HG02763 (cell line): ENCODE data around the gene CELF4.

Source experiments
- ATAC-seq: cut with Tn5 transposase; IDR thresholded peaks from one replicate; pipeline ENCODE4 v1.9.1; 2021; ENCODE audit warnings: mild to moderate bottlenecking, moderate library complexity; ENCODE audit not compliant: unreplicated experiment

The CELF4 gene

DNA sequence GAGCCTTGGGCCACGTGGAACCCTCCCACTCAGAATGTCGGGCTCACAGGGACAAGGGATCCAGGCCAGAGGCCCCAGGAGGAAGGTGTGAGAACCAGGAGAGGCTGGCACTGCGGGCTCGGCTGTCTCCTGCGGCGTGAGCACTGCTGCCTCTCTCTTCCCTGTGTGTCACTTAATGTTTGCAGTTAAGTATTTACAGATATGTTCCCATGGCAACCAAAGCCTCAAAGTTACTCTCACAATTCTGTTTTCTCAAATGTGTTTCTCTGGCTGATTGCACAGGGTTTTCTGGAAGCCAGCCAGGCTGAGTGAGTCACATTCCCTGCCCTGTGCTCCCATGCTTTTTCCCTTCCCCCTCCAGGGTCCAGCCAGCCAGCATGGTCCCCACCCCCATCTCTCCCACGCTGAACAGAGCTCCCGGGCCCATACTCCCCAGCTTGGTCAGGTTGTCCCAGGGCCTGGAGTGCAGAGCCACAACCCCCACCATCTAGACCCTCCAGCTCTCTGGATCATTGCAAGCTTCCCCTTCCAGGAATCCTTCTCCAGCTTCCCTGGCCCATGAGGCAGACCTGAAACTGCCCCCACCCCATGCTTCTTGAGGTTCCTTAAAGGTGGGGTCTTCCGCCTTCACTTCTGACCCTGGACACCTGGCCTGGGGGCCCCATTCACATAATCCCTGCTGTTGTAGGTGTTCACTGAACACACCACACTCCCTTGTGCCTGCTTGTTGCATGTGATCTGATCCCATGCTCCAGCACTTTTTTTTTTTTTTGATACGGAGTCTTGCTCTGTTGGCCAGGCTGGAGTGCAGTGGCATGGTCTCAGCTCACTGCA lies 265.9 kb downstream of the CELF4 start:
- peak; percentile 55 for ATAC-seq

GRCh38 chr18:37298816-37299215 lies 266.8 kb downstream of the CELF4 start:
- ATAC-seq: no peak

DNA sequence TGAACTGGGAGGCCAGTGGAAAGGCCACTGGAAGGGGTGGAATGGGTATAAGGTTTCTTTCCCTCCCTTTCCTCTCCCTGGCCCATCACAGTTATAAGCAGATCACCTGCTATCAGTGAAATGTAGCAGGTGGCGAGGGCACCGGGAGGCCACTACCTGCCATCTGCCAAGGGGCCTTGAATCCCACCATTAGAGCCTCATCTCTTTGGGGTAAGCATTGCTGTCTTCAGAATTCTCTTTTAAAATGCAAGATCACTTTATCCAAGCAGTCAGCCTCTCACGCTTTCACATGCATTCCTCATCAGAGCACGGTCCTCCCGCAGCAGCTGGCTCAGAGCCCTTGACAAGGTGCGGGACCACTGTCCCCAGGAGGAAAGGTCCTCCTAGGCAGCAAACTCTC lies 268.5 kb downstream of the CELF4 start:
- ATAC-seq: no peak

DNA sequence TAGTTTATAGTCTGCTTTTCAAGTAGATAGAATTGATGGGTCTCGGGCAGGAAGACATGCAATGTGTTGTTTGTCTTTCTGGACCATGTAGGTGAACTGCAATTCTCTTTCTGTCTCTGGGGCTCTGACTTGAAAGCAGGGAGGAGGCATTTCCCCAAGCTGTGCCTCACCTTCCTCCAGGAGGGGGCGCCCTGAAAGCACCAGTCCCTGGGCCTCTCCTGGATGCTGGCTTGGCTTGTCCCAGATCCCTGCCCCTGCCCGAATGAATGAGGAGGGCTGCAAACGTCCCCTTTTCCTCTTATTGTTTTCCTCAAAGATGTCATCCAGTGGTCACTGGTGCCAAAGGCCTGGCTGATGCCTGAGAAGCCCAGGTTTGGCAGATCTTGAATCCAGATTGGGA lies 270.6 kb downstream of the CELF4 start:
- no peak for ATAC-seq

DNA sequence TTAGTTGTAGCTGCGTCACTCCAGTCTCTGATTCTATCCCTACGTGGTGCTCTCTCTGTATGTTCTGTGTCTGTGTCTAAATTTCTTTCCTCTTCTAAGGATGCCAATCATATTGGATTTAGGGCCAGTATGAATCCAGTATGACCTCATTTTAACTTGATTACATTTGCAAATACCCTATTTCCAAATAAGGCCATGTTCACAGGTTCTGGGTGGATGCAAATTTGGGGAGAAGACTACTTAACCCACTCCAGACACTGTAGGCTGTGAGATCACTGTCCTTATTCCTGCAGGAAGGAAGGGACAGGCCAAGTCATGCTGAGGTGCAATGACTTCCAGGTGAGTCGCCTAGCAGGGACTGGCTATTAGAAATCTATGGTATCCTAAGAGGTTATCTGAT lies 272.2 kb downstream of the CELF4 start:
- ATAC-seq: no peak

GRCh38 chr18:37289423-37289822 lies 276.2 kb downstream of the CELF4 start:
- ATAC-seq: no peak

GRCh38 chr18:37287601-37288000 lies 278.0 kb downstream of the CELF4 start:
- no peak for ATAC-seq

DNA sequence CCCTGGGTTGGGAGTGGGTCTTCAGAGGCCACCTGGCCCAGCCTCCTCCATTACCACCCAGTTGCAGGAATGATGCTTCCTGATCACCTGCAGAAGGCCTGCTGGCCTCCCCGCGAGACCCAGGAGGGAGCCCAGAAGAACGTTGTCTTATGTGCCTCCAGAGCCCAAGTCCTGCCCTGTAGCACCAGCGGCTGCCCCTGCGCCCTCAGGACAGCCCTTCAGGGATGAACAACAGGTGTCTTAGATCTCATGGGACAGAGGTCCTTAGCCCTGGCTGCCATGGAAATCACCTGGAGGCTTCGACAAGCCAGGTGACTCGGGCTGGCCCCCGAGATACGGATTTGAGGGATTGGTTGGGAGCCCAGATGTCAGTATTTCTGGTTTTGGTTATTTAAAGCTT lies 278.8 kb downstream of the CELF4 start:
- ATAC-seq: no peak

DNA sequence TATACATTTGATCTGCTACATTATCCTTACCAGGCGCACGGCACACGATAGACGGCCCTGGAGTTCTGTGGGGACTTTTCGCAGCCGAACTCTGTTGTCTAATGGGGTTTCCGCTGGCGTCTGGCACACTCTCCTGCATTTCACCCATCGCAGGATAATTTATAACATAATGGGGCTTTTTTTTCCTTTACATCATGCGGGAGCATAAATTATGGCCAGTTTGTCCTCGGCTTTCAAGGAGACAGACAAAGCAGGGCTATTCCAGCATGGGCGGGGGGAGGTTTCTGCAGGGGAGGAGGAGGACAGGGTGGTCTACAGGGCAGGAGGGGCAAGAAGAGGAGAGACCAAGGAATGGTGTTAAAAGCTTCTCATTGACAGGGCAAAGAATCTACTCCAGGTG lies 279.8 kb downstream of the CELF4 start:
- ATAC-seq: no peak

- no peak for ATAC-seq
These were observed 281.3 kb downstream of the CELF4 start for GRCh38 chr18:37284260-37284659.

DNA sequence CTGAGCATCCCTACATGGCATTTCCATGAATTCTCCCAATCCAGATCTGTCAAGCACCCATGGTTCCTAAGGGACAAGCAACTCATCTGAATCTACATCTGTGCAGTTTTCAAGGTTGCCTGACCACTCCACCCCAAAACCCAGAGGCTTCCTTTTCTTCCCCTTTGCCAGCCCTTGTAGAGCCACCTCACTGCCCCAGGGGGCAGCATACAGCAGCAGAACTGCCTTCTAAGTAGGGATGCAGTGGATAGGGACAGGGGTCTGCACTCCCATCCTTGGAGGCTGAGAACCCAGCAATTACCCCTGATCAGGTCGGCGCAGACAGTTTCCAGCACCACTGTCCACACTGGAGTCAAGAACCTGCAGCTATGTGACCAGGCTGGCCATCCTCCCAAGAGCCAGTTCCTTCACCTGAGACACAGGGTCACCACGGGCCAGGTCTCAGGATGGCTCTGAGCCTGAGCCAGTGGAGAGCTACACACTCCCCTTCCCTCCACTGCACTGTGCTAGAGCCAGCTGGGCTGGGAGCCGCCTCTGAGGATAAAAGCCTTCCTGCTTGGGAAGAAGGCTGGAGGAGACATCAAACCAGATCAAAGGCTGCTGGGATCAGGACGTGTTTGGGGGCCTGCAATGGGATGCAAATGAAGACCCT lies 283.1 kb downstream of the CELF4 start:
- no peak for ATAC-seq

- ATAC-seq: no peak
These were observed 284.8 kb downstream of the CELF4 start for GRCh38 chr18:37280701-37281393.

DNA sequence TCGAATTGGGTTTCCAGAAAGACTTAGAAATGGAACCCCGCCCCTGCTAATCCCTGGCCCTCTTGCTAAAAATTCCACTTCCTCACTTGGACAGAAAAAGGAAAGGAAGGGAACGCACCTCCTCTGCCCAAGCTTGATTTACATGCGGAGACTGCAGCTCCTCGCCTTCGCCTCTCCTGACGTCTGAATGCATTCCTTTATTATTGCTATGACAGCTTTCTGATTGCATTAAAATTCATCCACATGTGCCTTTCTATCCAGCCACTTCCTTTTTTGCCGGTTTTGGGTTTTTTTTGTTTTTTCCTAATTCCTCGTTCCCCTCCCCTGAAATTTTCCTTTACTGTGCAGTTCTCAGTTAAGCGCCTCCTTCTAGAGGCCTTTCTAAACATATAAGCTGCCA lies 287.8 kb downstream of the CELF4 start:
- ATAC-seq: no peak

DNA sequence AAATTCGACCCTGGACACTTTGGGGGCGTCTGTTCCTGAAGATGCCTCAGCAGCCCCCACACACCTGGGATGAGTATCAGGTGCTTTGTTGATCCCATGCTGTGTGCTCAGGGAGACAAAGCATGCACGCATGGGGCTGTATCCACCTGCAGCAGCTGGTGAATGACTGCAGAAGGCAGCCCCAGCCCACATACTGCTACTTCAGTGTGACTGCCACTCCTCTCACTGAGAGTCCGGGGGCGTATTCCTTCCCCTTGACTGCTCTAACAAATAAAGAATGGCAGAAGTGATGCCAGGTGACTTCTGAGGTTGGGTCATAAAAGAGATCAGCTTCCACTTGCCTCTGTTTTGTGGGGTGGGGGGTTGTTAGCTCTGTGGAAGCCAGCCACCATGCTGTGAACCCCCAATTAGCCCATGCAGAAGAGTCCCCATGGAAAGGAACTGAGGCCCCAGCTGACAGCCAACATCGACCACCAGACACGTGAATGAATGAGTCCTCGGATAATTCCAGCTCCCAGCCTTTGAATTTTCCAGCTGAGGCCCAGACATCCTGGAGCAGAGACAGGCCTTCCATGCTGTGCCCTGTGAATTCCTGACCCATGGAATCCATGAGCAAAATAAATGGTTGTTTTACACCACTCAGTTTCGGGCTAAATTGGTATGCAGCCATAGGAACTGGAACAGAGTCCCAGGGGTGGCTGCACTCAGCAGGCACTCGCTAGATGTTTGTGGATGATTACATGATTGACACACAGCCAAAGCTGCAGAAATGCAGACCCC lies 289.3 kb downstream of the CELF4 start:
- no peak for ATAC-seq

DNA sequence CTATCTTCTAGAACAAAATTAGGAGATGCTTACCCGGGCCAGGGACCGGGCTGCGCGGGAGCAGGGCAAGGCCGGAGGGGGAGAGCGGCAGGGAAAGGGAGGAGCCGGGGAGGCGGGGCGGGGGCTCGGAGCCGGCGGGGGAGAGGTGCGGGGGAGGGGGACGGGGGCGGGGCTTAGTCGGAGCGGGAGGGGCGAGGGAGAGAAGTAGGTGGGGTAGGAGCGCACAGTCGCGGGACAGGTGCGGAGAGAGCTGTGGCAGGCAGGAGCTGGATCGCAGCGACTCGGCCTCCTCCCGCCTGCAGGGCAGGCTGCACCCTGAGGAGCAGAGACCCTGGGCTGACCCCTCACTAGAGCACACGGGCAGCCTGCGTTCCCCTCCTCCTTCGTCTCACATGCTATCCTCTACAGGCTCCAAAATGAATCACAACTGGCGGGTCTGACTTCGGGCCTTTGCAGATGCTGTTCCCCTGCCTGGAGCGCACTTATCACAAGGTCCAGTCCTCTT lies 290.3 kb downstream of the CELF4 start:
- ATAC-seq: no peak

- no peak for ATAC-seq
These were observed 291.0 kb downstream of the CELF4 start for GRCh38 chr18:37274309-37275236.

- no peak for ATAC-seq
These were observed 292.8 kb downstream of the CELF4 start for GRCh38 chr18:37272841-37273240.

- ATAC-seq: no peak
These were observed 293.4 kb downstream of the CELF4 start for GRCh38 chr18:37272226-37272625.

DNA sequence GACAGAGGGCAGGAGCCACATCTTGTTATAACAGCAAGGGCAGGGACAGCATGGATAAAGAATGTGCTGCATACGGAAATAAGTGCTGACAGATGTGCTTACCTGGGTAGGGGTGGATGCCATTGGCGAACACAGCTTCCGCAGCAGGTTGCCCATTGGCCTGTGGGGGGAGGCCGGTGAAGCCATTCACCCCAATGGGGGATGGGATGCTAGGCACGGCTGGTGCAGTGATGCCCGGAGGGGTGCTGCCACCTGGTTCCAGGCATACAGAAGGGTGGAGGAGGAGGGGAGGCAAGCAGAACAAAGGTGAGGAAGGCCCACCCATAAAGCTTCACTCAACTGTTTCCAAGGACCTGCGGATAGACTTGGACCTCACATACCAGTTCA lies 294.9 kb downstream of the CELF4 start:
- ATAC-seq: no peak
